Liver (tissue), 10 donors: Measurements from ENCODE around the gene MARVELD3. TPM values are rescaled to one million over a fixed set of nuclear protein-coding genes. Genes with fewer than 3 reads are reported as not detected.
"Not testable (repeated sequence)": the region's sequence is repeated elsewhere in the genome, so short reads cannot be mapped to it uniquely, and the experiment has no call there.

ENCODE experiments used
- DNase-seq: peaks from one replicate; pipeline ENCODE4 v3.0.0-alpha.2; 2017; ENCODE audit warnings: low spot score
- H3K27ac ChIP-seq, 2 donors: one replicate each; pipeline ENCODE4 v1.7.0; 2013; ENCODE audit warnings: inconsistent platforms in 2 of 2, low read length in 2 of 2, control low read depth in 1 of 2, low read depth in 1 of 2, mild to moderate bottlenecking in 1 of 2
- H3K27me3 ChIP-seq, 4 donors: one replicate each; pipeline versions ENCODE4 v1.6.1 to v1.7.0; 2013; ENCODE audit warnings: low read length in 3 of 4, inconsistent platforms in 1 of 4, mild to moderate bottlenecking in 1 of 4, moderate library complexity in 1 of 4; ENCODE audit not compliant: control insufficient read depth in 4 of 4, insufficient read depth in 4 of 4
- H3K36me3 ChIP-seq, 4 donors: one replicate each; pipeline versions ENCODE4 v1.6.1 to v1.7.0; 2013; ENCODE audit warnings: low read length in 3 of 4, mild to moderate bottlenecking in 3 of 4, low read depth in 1 of 4, moderate library complexity in 1 of 4; ENCODE audit not compliant: control insufficient read depth in 4 of 4, insufficient read depth in 3 of 4
- H3K4me1 ChIP-seq, 4 donors: one replicate each; pipeline versions ENCODE4 v1.6.1 to v1.7.0; 2013; ENCODE audit warnings: low read length in 3 of 4, mild to moderate bottlenecking in 3 of 4, moderate library complexity in 1 of 4; ENCODE audit not compliant: control insufficient read depth in 4 of 4, insufficient read depth in 4 of 4
- H3K4me3 ChIP-seq, 3 donors: one replicate each; pipeline versions ENCODE4 v1.6.1 to v1.7.0; 2013; ENCODE audit warnings: low read length in 3 of 3, control low read depth in 1 of 3, low read depth in 1 of 3, mild to moderate bottlenecking in 1 of 3
- H3K9ac ChIP-seq, 2 donors: one replicate each; pipeline ENCODE4 v1.7.0; 2013; ENCODE audit warnings: low read length in 2 of 2, mild to moderate bottlenecking in 2 of 2, moderate library complexity in 2 of 2, control low read depth in 1 of 2, low read depth in 1 of 2
- H3K9me3 ChIP-seq, 4 donors: one replicate each; pipeline versions ENCODE4 v1.6.1 to v1.7.0; 2013; ENCODE audit warnings: low read length in 3 of 4; ENCODE audit not compliant: control insufficient read depth in 4 of 4
- YY1 ChIP-seq: IDR thresholded peaks from 2 replicates; pipeline ENCODE4 v1.6.1; 2016; ENCODE audit warnings: antibody characterized with exemption, mild to moderate bottlenecking
- WGBS: extraction: QIAGEN DNeasy Blood & Tissue Kit; methylation state at CpG from one replicate; pipeline ENCODE4 v1.1.7; 2013; 5-methylcytosine and 5-hydroxymethylcytosine counted together
- polyA plus RNA-seq, 2 donors: library from polyadenylated mRNA; stranded (reverse) in 1 of 2; unstranded in 1 of 2; fragments of 200-250 nt in 1 of 2; fragments of >200 nt in 1 of 2; fragmentation: Nextera tagmentation in 1 of 2; extraction: Ambion mirVana in 1 of 2; gene quantifications; one replicate each; pipeline versions ENCODE4 v1.2.1 to v1.2.3, GENCODE V29; 2013 to 2015
- small RNA-seq: library from RNA; depleted of rRNA; stranded (forward); fragments of <200 nt; gene quantifications from one replicate; pipeline ENCODE3, GENCODE V24; 2014
- total RNA-seq, 2 donors: library from RNA; depleted of rRNA; stranded (reverse); fragments of >200 nt; gene quantifications; one replicate each; pipeline ENCODE4 v1.2.3, GENCODE V29; 2014
- donor health status: healthy.
- donor health status: healthy.
- donor health status: healthy.
- donor health status: healthy.
- donor health status: healthy.

MARVELD3 gene
- total and polyA plus RNA-seq, 4 donors: 1.8 to 4.9 (median 4.1) TPM

DNA sequence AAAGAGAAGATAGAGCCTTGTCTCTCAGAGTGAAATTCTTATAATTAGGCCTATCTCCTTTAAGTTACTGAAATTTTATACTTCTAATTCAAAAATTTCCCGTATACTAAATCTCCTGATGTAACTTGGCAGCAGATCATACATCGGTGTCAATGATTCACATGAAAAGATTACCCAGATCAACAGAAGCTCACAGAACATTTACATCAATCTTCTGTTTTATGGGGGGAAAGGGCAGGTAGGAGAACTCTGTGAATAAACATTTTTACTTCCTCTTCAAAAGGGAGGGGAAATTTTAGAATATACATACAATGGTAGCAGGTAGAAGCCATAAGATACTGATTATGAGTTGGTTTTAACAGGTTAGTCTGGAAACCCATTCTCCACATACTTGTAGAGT, 55.4 kb downstream of the MARVELD3 start:
- no peak for DNase-seq
- H3K36me3 ChIP-seq: peaks cover 3 to 16% (median 6%) of the 10 kb centered on the region in 4 donors
- 45% methylated on average over 2 of the region's 2 CpGs for WGBS

DNA sequence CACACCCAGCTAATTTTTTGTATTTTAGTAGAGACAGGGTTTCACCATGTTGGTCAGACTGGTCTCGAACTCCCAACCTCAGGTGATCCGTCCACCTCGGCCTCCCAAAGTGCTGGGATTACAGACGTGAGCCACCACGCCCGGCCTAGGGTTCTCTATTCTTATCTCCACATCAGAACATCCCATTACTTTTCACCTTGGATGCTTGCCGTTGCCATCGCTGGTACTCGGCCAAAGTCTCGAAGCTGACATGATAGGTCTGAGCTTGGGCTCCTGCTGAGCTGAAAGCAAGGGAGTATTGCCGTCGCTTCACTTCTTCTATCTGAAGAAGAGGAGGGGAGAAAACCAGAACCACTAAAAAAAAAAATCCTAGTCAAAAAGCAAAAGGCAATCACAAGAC, 58.3 kb downstream of the MARVELD3 start:
- H3K4me3 ChIP-seq, H3K9ac ChIP-seq, H3K4me1 ChIP-seq, DNase-seq, H3K9me3 ChIP-seq, H3K27ac ChIP-seq, H3K27me3 ChIP-seq: not testable (repeated sequence)
- WGBS: 97% methylated on average over 12 of the region's 12 CpGs
- peaks cover 0 to 13% (median 3%) of the 10 kb centered on the region in 4 donors for H3K36me3 ChIP-seq

More for the DNA sequence above, 55.4 kb downstream of the MARVELD3 start:
- no peaks in the 10 kb centered on the region for H3K27me3 ChIP-seq
- H3K4me3 ChIP-seq: no peak overlapping the region
- peaks cover 0 to 4% (median 0%) of the 10 kb centered on the region in 4 donors for H3K4me1 ChIP-seq
- H3K27ac ChIP-seq: no peak overlapping the region
- no peaks in the 10 kb centered on the region for H3K9me3 ChIP-seq
- no peak for TF ChIP-seq YY1
- no peak overlapping the region for H3K9ac ChIP-seq

Small RNAs within 50 kb of the gene (small RNA-seq; reads per million reads assigned to genes)
- gene RNU6-208P: not detected

Other genes with a start within 250 kb of the MARVELD3 start
- gene TLE7, start 184.1 kb upstream of the MARVELD3 start, total RNA-seq: not detected
- gene TLE7, start 184.1 kb upstream of the MARVELD3 start, polyA plus RNA-seq: not detected
- gene ZNF23, start 163.9 kb upstream of the MARVELD3 start, total RNA-seq: 1 to 10 TPM; 4.0 to 6.1 TPM
- gene ZNF23, start 163.9 kb upstream of the MARVELD3 start, polyA plus RNA-seq: 1 to 10 TPM; 1.5 to 2.3 TPM
- 1 to 10 TPM; 2.1 to 2.7 TPM for gene ZNF19, start 136.9 kb upstream of the MARVELD3 start, total RNA-seq
- gene ZNF19, start 136.9 kb upstream of the MARVELD3 start, polyA plus RNA-seq: 1 to 10 TPM in 1 of 2 donors, under 1 TPM in 1; 0.73 to 1.7 TPM
- gene CHST4, start 99.8 kb upstream of the MARVELD3 start, total RNA-seq: 10 to 100 TPM in 1 of 2 donors, under 1 TPM in 1; 0.09 to 14.3 TPM
- gene CHST4, start 99.8 kb upstream of the MARVELD3 start, polyA plus RNA-seq: 10 to 100 TPM in 1 of 2 donors, 1 to 10 TPM in 1; 3.8 to 10.5 TPM
- 100 to 1,000 TPM in 1 of 2 donors, 10 to 100 TPM in 1; 10.6 to 484 TPM for gene TAT, start 49.1 kb upstream of the MARVELD3 start, total RNA-seq
- gene TAT, start 49.1 kb upstream of the MARVELD3 start, polyA plus RNA-seq: 100 to 1,000 TPM; 382 to 540 TPM
- gene PHLPP2, start 98.5 kb downstream of the MARVELD3 start, total RNA-seq: 1 to 10 TPM; 5.5 to 7.8 TPM
- 1 to 10 TPM; 1.2 to 2.2 TPM for gene PHLPP2, start 98.5 kb downstream of the MARVELD3 start, polyA plus RNA-seq
- gene AP1G1, start 182.7 kb downstream of the MARVELD3 start, total RNA-seq: 10 to 100 TPM; 41.9 to 64.4 TPM
- gene AP1G1, start 182.7 kb downstream of the MARVELD3 start, polyA plus RNA-seq: 10 to 100 TPM; 11.4 to 23.8 TPM
- gene ATXN1L, start 219.8 kb downstream of the MARVELD3 start, total RNA-seq: 10 to 100 TPM; 10.7 to 15.0 TPM
- gene ATXN1L, start 219.8 kb downstream of the MARVELD3 start, polyA plus RNA-seq: 1 to 10 TPM; 5.7 to 6.3 TPM